Measurements from ENCODE around the gene TMEM134. TPM values are rescaled to one million over a fixed set of nuclear protein-coding genes. Genes with fewer than 3 reads are reported as not detected.
"Not testable (repeated sequence)": the region's sequence is repeated elsewhere in the genome, so short reads cannot be mapped to it uniquely, and the experiment has no call there.

Gene TMEM134
- total and polyA plus RNA-seq, 9 donors: 16.1 to 71.5 (median 45.5) TPM

DNA sequence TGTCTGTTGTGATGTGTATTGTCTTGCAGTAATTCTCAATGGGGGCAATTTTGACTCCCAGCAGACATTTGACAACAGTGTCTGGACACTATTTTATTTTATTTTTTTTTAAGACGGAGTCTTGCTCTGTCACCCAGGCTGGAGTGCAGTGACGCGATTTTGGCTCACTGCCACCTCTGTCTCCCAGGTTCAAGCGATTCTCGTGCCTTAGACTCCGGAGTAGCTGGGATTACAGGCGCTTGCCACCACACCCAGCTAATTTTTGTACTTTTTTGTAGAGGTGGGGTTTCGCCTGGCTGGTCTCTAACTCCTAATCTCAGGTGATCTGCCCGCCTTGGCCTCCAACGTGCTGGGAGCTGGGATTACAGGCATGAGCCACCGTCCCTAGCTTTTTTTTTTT is 39.3 kb downstream of the TMEM134 start:
- 80% methylated on average over 7 of the region's 11 CpGs for WGBS (ENCODE audit: insufficient coverage)
- Histone ChIP-seq H3K4me3 (ENCODE audit: low read length) (no peak overlapping the region), H3K27me3 (ENCODE audit: control insufficient read depth, insufficient read depth, low read length) (no peaks in the 10 kb centered on the region), H3K27ac (ENCODE audit: low read length) (no peak overlapping the region), H3K9me3 (replicated peaks; ENCODE audit: control insufficient read depth, low read depth, low read length) (no peaks in the 10 kb centered on the region), H3K4me1 (ENCODE audit: control insufficient read depth, insufficient read depth, low read length) (peaks cover 16% of the 10 kb centered on the region), H3K36me3 (ENCODE audit: control insufficient read depth, insufficient read depth, low read length) (peaks cover 62% of the 10 kb centered on the region)
- no peak for DNase-seq

DNA sequence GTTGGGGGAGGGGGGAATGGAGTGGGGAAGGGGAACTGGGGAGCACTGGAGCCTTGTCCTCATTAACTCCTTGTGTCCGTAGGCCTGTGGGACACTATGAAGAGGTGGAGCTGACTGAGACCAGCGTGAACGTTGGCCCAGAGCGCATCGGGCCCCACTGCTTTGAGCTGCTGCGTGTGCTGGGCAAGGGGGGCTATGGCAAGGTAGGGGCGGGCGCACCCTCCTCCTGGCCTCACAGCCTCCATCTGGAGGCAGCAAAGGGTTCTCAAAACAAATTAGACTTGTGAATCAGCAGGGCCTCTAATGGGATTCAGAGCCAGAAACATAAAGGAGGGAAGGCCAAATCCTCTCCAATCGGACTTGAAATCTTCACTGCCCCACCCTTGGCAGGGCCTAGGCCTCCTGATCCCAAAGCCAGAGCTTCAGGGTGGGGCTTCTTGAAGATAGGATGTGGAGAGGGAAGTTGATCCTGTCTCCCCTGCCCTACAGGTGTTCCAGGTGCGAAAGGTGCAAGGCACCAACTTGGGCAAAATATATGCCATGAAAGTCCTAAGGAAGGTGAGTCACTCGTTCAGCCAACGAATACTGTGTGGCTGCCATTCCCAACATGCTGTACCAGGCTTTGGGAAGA is 39.9 kb downstream of the TMEM134 start:
- Histone ChIP-seq H3K4me1 (ENCODE audit: control insufficient read depth, insufficient read depth, low read length) (peaks cover 19% of the 10 kb centered on the region), H3K4me3 (ENCODE audit: low read length) (peak overlapping the region; percentile 98), H3K36me3 (ENCODE audit: control insufficient read depth, insufficient read depth, low read length) (peaks cover 62% of the 10 kb centered on the region), H3K27ac (ENCODE audit: low read length) (peak overlapping the region; percentile 83), H3K27me3 (ENCODE audit: control insufficient read depth, insufficient read depth, low read length) (no peaks in the 10 kb centered on the region), H3K9me3 (replicated peaks; ENCODE audit: control insufficient read depth, low read depth, low read length) (no peaks in the 10 kb centered on the region)
- WGBS (ENCODE audit: insufficient coverage): 54% methylated on average over 10 of the region's 12 CpGs
- DNase-seq: no peak

- Histone ChIP-seq H3K4me1 (ENCODE audit: control insufficient read depth, insufficient read depth, low read length) (peaks cover 19% of the 10 kb centered on the region), H3K27me3 (ENCODE audit: control insufficient read depth, insufficient read depth, low read length) (no peaks in the 10 kb centered on the region), H3K27ac (ENCODE audit: low read length) (peak within 1 kb of the TSS; percentile 83), H3K9me3 (replicated peaks; ENCODE audit: control insufficient read depth, low read depth, low read length) (no peaks in the 10 kb centered on the region), H3K4me3 (ENCODE audit: low read length) (peak within 1 kb of the TSS; percentile 98), H3K36me3 (ENCODE audit: control insufficient read depth, insufficient read depth, low read length) (peaks cover 55% of the 10 kb centered on the region)
- DNase-seq: peak; percentile 99
- under 1% methylated on average over 53 of the region's 68 CpGs for WGBS (ENCODE audit: insufficient coverage)
These were observed 40.7 kb downstream of the TMEM134 start, which contains the start of gene RPS6KB2 for GRCh38 chr11:67428052-67429001. Gene RPS6KB2 (plus strand): TSS chr11:67428494. CDS start chr11:67428546, 52 bp downstream.

- not testable (repeated sequence) for H3K9me3 ChIP-seq (replicated peaks; ENCODE audit: control insufficient read depth, low read depth, low read length); H3K27me3 ChIP-seq (ENCODE audit: control insufficient read depth, insufficient read depth, low read length); DNase-seq
- Histone ChIP-seq H3K36me3 (ENCODE audit: control insufficient read depth, insufficient read depth, low read length) (peaks cover 48% of the 10 kb centered on the region), H3K4me3 (ENCODE audit: low read length) (peak overlapping the region; percentile 98), H3K27ac (ENCODE audit: low read length) (peak overlapping the region; percentile 81), H3K4me1 (ENCODE audit: control insufficient read depth, insufficient read depth, low read length) (peaks cover 25% of the 10 kb centered on the region)
- WGBS (ENCODE audit: insufficient coverage): 95% methylated on average over 11 of the region's 19 CpGs
These were observed 41.6 kb downstream of the TMEM134 start for GRCh38 chr11:67427364-67427859.

- Histone ChIP-seq H3K36me3 (ENCODE audit: control insufficient read depth, insufficient read depth, low read length) (peaks cover 22% of the 10 kb centered on the region), H3K9me3 (replicated peaks; ENCODE audit: control insufficient read depth, low read depth, low read length) (no peaks in the 10 kb centered on the region), H3K27me3 (ENCODE audit: control insufficient read depth, insufficient read depth, low read length) (no peaks in the 10 kb centered on the region), H3K4me3 (ENCODE audit: low read length) (no peak overlapping the region), H3K4me1 (ENCODE audit: control insufficient read depth, insufficient read depth, low read length) (peaks cover 38% of the 10 kb centered on the region), H3K27ac (ENCODE audit: low read length) (no peak overlapping the region)
- DNase-seq: no peak
- 79% methylated on average over 32 of the region's 34 CpGs for WGBS (ENCODE audit: insufficient coverage)
These were observed 45.0 kb downstream of the TMEM134 start for GRCh38 chr11:67423891-67424613.

- Histone ChIP-seq H3K27ac (ENCODE audit: low read length) (no peak overlapping the region), H3K36me3 (ENCODE audit: control insufficient read depth, insufficient read depth, low read length) (peaks cover 22% of the 10 kb centered on the region), H3K4me1 (ENCODE audit: control insufficient read depth, insufficient read depth, low read length) (peaks cover 39% of the 10 kb centered on the region), H3K9me3 (replicated peaks; ENCODE audit: control insufficient read depth, low read depth, low read length) (no peaks in the 10 kb centered on the region), H3K4me3 (ENCODE audit: low read length) (no peak overlapping the region), H3K27me3 (ENCODE audit: control insufficient read depth, insufficient read depth, low read length) (no peaks in the 10 kb centered on the region)
- WGBS (ENCODE audit: insufficient coverage): 85% methylated on average over 10 of the region's 13 CpGs
- DNase-seq: no peak
These were observed 45.6 kb downstream of the TMEM134 start for GRCh38 chr11:67423466-67423865.

GRCh38 chr11:67422891-67423290 is 46.2 kb downstream of the TMEM134 start:
- Histone ChIP-seq H3K27ac (ENCODE audit: low read length) (no peak overlapping the region), H3K4me3 (ENCODE audit: low read length) (no peak overlapping the region), H3K9me3 (replicated peaks; ENCODE audit: control insufficient read depth, low read depth, low read length) (no peaks in the 10 kb centered on the region), H3K27me3 (ENCODE audit: control insufficient read depth, insufficient read depth, low read length) (no peaks in the 10 kb centered on the region), H3K36me3 (ENCODE audit: control insufficient read depth, insufficient read depth, low read length) (peaks cover 22% of the 10 kb centered on the region), H3K4me1 (ENCODE audit: control insufficient read depth, insufficient read depth, low read length) (peaks cover 43% of the 10 kb centered on the region)
- DNase-seq: no peak
- 45% methylated on average over 6 of the region's 6 CpGs for WGBS (ENCODE audit: insufficient coverage)

DNA sequence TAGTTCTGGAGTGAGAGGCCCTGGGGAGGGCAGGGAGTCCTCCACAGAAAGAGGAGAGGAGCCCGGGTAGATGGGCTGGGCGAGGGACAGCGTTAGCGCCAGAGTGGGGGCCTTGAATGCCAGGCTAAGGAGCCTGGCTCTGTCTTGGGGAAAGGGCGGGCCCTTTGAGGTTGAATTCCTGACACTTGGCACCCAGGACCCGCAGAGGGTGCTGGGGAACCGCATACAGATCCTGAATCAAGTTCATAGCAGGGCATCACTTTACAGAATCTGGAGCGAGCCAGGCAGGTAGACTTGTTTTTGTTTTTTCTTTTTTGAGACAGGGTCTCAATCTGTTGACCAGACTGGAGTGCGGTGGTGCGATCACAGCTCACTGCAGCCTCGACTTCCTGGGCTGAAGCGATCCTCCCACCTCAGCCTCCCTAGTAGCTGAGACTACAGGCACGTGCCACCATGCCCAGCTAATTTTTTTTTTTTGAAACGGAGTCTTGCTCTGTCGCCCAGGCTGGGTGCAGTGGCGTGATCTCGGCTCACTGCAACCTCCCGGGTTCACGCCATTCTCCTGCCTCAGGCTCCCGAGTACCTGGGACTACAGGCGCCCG is 47.5 kb downstream of the TMEM134 start:
- DNase-seq: no peak
- no peak overlapping the region for H3K4me3 ChIP-seq (ENCODE audit: low read length)
- no peaks in the 10 kb centered on the region for H3K9me3 ChIP-seq (replicated peaks; ENCODE audit: control insufficient read depth, low read depth, low read length)
- H3K36me3 ChIP-seq (ENCODE audit: control insufficient read depth, insufficient read depth, low read length): peaks cover 22% of the 10 kb centered on the region
- H3K27me3 ChIP-seq (ENCODE audit: control insufficient read depth, insufficient read depth, low read length): no peaks in the 10 kb centered on the region
- no peak overlapping the region for H3K27ac ChIP-seq (ENCODE audit: low read length)
- H3K4me1 ChIP-seq (ENCODE audit: control insufficient read depth, insufficient read depth, low read length): peaks cover 52% of the 10 kb centered on the region
- WGBS (ENCODE audit: insufficient coverage): 66% methylated on average over 18 of the region's 22 CpGs

- Histone ChIP-seq H3K36me3 (ENCODE audit: control insufficient read depth, insufficient read depth, low read length) (peaks cover 26% of the 10 kb centered on the region), H3K4me3 (ENCODE audit: low read length) (peak overlapping the region; percentile 37), H3K27me3 (ENCODE audit: control insufficient read depth, insufficient read depth, low read length) (no peaks in the 10 kb centered on the region), H3K27ac (ENCODE audit: low read length) (peak overlapping the region; percentile 94), H3K9me3 (replicated peaks; ENCODE audit: control insufficient read depth, low read depth, low read length) (no peaks in the 10 kb centered on the region), H3K4me1 (ENCODE audit: control insufficient read depth, insufficient read depth, low read length) (peaks cover 59% of the 10 kb centered on the region)
- DNase-seq: peak; percentile 96
- WGBS (ENCODE audit: insufficient coverage): 1% methylated on average over 96 of the region's 97 CpGs
These were observed 48.2 kb downstream of the TMEM134 start for GRCh38 chr11:67420646-67421429.
